DOHH2 (cell line): ENCODE measurements around the gene GRK2.

Source experiments
- H3F3A ChIP-seq: fragments of 200-600 bp; sonication (generic), shearing (Covaris generic); 2 replicates; pipeline ENCODE4 v1.6.0; 2016; ENCODE audit warnings: antibody characterized with exemption, mild to moderate bottlenecking; ENCODE audit not compliant: control insufficient read depth, insufficient read depth
- H3K27ac ChIP-seq: fragments of 200-600 bp; sonication (generic); 2 replicates; pipeline ENCODE4 v1.5.1; 2014; ENCODE audit warnings: low read depth, mild to moderate bottlenecking, low read length, moderate library complexity
- H3K27me3 ChIP-seq: fragments of 200-600 bp; sonication (generic); 2 replicates; pipeline ENCODE4 v1.6.1; 2014; ENCODE audit warnings: mild to moderate bottlenecking, low read length, mixed read lengths; ENCODE audit not compliant: control insufficient read depth
- H3K36me3 ChIP-seq: fragments of 200-600 bp; sonication (generic); 2 replicates; pipeline ENCODE4 v1.6.1; 2014; ENCODE audit warnings: mild to moderate bottlenecking, low read length, moderate library complexity, mixed read lengths; ENCODE audit not compliant: control insufficient read depth
- H3K4me1 ChIP-seq: fragments of 200-600 bp; sonication (generic); 2 replicates; pipeline ENCODE4 v1.6.1; 2014; ENCODE audit warnings: mild to moderate bottlenecking, low read length, mixed read lengths; ENCODE audit not compliant: control insufficient read depth
- H3K4me2 ChIP-seq: fragments of 200-600 bp; sonication (generic); 2 replicates; pipeline ENCODE4 v1.6.0; 2014; ENCODE audit warnings: mild to moderate bottlenecking, low read length, moderate library complexity
- H3K4me3 ChIP-seq: fragments of 200-600 bp; sonication (generic); 2 replicates; pipeline ENCODE4 v1.5.1; 2014; ENCODE audit warnings: mild to moderate bottlenecking, low read length, mixed read lengths
- H3K79me2 ChIP-seq: fragments of 200-600 bp; sonication (generic); 2 replicates; pipeline ENCODE4 v1.6.1; 2014; ENCODE audit warnings: mild to moderate bottlenecking, low read length, mixed read lengths; ENCODE audit not compliant: control insufficient read depth
- H3K9me2 ChIP-seq: fragments of 200-600 bp; sonication (generic); replicated peaks from 2 replicates; pipeline ENCODE4 v1.6.1; 2014; ENCODE audit warnings: mild to moderate bottlenecking, low read length, mixed read lengths; ENCODE audit not compliant: control insufficient read depth
- H3K9me3 ChIP-seq: fragments of 200-600 bp; sonication (generic); 2 replicates; pipeline ENCODE4 v1.6.1; 2014; ENCODE audit warnings: antibody characterized with exemption, low read length, mixed read lengths; ENCODE audit not compliant: control insufficient read depth, insufficient read depth
- H4K20me1 ChIP-seq: fragments of 200-600 bp; sonication (generic); 2 replicates; pipeline ENCODE4 v1.6.0; 2014; ENCODE audit warnings: low read depth, mild to moderate bottlenecking, antibody characterized with exemption, low read length, moderate library complexity; ENCODE audit not compliant: control insufficient read depth, insufficient read depth
- CTCF ChIP-seq: fragments of 200-600 bp; sonication (generic); IDR thresholded peaks from one replicate; pipeline ENCODE4 v1.5.1; 2014; ENCODE audit warnings: antibody characterized with exemption, mild to moderate bottlenecking, low read depth, low read length; ENCODE audit not compliant: poor library complexity, severe bottlenecking
- EZH2phosphoT487 ChIP-seq: fragments of 200-600 bp; sonication (generic); IDR thresholded peaks from 2 replicates; pipeline ENCODE4 v1.6.1; 2017; ENCODE audit warnings: borderline replicate concordance, mild to moderate bottlenecking, antibody characterized with exemption, low read length, moderate library complexity, mixed read lengths

The GRK2 gene

DNA sequence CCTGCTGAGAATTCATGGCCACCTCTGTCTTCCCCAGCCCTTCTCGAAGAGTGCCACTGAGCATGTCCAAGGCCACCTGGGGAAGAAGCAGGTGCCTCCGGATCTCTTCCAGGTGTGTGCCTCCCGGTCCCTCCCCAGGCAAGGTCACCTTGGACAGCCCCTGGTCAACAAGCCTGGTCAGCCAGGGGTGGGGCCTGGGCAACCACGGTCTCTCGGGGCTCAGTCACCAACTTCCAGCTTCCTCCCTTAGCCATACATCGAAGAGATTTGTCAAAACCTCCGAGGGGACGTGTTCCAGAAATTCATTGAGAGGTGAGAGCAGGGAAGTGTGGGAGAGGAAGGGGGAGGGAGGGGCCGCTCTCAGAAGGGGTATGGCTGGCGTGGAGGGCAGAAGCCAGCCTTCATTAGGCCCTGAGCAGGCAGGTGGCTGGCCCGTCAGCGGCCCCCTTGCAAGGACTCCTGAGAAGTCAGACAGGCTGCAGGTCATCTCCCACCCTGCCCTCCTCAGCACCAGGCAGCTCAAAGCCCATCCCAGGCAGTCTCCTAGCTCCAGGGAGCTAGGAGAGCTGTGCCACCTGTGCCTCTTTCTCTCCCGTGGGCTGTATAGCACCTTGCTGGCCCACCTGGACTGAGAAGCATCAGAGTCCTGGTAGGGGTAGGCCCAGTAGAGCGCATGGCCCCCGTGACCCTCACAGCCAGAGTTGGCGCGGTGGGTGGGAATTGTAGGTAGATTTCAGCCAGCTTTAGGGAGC is 13.5 kb downstream of the GRK2 start:
- no peak overlapping the region for H3K4me2 ChIP-seq
- H3K9me3 ChIP-seq, result no peaks in the 10 kb centered on the region
- peaks cover 98% of the 10 kb centered on the region for H3K36me3 ChIP-seq
- H3K79me2 ChIP-seq, result peaks cover 64% of the 10 kb centered on the region
- peaks cover 58% of the 10 kb centered on the region for H3K4me1 ChIP-seq
- no peaks in the 10 kb centered on the region for H3K27me3 ChIP-seq
- no peaks in the 10 kb centered on the region for H3K9me2 ChIP-seq
- no peaks in the 10 kb centered on the region for H4K20me1 ChIP-seq
- H3K27ac ChIP-seq, result no peak overlapping the region
- H3K4me3 ChIP-seq, result no peak overlapping the region
- TF ChIP-seq CTCF (no peak), EZH2phosphoT487 (no peak)
- H3F3A ChIP-seq, result peaks cover 19% of the 10 kb centered on the region

GRCh38 chr11:67280341-67280787 is 14.1 kb downstream of the GRK2 start:
- Histone ChIP-seq H3F3A (peaks cover 19% of the 10 kb centered on the region), H3K36me3 (peaks cover 98% of the 10 kb centered on the region)

DNA sequence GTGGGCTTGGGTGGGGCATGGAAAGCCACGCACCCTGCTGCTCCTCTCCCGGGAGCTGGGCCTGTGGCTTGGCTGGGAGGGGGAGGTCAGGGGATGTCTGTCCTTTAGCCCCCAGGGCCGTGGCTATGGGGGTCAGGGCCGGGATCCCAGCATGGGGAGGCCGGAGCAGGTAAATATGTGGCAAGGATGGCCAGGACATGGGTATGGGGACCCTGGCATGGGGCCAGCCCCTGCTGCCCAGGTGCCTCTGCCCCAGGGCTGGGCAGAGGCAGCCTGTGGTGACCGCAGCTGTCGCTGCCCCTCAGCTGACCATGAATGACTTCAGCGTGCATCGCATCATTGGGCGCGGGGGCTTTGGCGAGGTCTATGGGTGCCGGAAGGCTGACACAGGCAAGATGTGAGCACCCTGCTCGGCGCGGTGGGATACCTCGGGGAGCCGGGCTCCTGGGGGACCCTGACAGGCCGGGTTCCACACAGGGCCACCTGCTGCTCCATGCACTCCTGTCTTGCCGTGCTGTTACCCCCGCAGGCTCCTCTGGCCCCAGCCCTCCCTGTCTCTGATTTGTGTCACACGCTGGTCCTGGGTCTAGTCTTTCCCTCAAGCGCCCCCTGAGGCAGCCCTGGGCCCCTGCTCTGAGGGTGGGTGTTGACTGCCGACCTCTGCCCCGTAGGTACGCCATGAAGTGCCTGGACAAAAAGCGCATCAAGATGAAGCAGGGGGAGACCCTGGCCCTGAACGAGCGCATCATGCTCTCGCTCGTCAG is 14.7 kb downstream of the GRK2 start:
- Histone ChIP-seq H3F3A (peaks cover 16% of the 10 kb centered on the region), H3K4me3 (no peak overlapping the region), H3K36me3 (peaks cover 98% of the 10 kb centered on the region), H3K27me3 (no peaks in the 10 kb centered on the region), H4K20me1 (no peaks in the 10 kb centered on the region), H3K9me3 (no peaks in the 10 kb centered on the region), H3K4me1 (peaks cover 56% of the 10 kb centered on the region), H3K79me2 (peaks cover 52% of the 10 kb centered on the region), H3K4me2 (no peak overlapping the region), H3K27ac (no peak overlapping the region), H3K9me2 (no peaks in the 10 kb centered on the region)
- TF ChIP-seq CTCF, result no peak

More at GRCh38 chr11:67280341-67280787, 14.1 kb downstream of the GRK2 start:
- Histone ChIP-seq H3K9me3 (no peaks in the 10 kb centered on the region), H3K27me3 (no peaks in the 10 kb centered on the region), H3K4me2 (no peak overlapping the region), H3K9me2 (no peaks in the 10 kb centered on the region), H3K4me3 (no peak overlapping the region), H3K4me1 (peaks cover 56% of the 10 kb centered on the region), H3K79me2 (peaks cover 58% of the 10 kb centered on the region), H3K27ac (no peak overlapping the region), H4K20me1 (no peaks in the 10 kb centered on the region)
- TF ChIP-seq EZH2phosphoT487 (no peak), CTCF (no peak)
